Neural cell (in vitro differentiated cells): ENCODE results near the gene NCBP3. TPM values are rescaled to one million over a fixed set of nuclear protein-coding genes. Genes with fewer than 3 reads are reported as not detected.

Experiments used
- H2AFZ ChIP-seq: fragments of 200-600, 300-800 bp; sonication (generic), shearing (Covaris generic); 2 replicates; pipeline ENCODE4 v1.6.0; 2014; ENCODE audit warnings: low read depth, mild to moderate bottlenecking, antibody characterized with exemption, low read length, moderate library complexity
- H3F3A ChIP-seq: fragments of 200-600 bp; shearing (Covaris generic); 2 replicates; pipeline ENCODE4 v1.6.1; 2016; ENCODE audit warnings: mild to moderate bottlenecking, moderate library complexity, mixed read lengths, antibody characterized with exemption, low read length; ENCODE audit not compliant: insufficient read depth, poor library complexity, severe bottlenecking
- H3K27ac ChIP-seq: fragments of 200-600, 300-800 bp; sonication (generic), shearing (Covaris generic); 2 replicates; pipeline ENCODE4 v1.5.1; 2014; ENCODE audit warnings: mild to moderate bottlenecking, low read length, moderate library complexity
- H3K27me3 ChIP-seq: fragments of 300-800, 200-600 bp; sonication (generic), shearing (Covaris generic); 2 replicates; pipeline ENCODE4 v1.6.0; 2014; ENCODE audit warnings: mild to moderate bottlenecking, low read depth, low read length, moderate library complexity; ENCODE audit not compliant: insufficient read depth
- H3K36me3 ChIP-seq: fragments of 300-800, 200-600 bp; sonication (generic), shearing (Covaris generic); 2 replicates; pipeline ENCODE4 v1.5.1; 2014; ENCODE audit warnings: mild to moderate bottlenecking, antibody characterized with exemption, low read length, moderate library complexity; ENCODE audit not compliant: insufficient read depth
- H3K4me2 ChIP-seq: fragments of 300-800, 200-600 bp; sonication (generic), shearing (Covaris generic); 2 replicates; pipeline ENCODE4 v1.6.0; 2014; ENCODE audit warnings: mild to moderate bottlenecking, low read length
- H3K4me3 ChIP-seq: fragments of 300-800, 200-600 bp; sonication (generic), shearing (Covaris generic); 2 replicates; pipeline ENCODE4 v1.5.1; 2014; ENCODE audit warnings: mild to moderate bottlenecking, low read length, moderate library complexity
- H3K79me2 ChIP-seq: fragments of 200-600 bp; shearing (Covaris generic); replicated peaks from 2 replicates; pipeline ENCODE4 v1.6.0; 2014; ENCODE audit warnings: mild to moderate bottlenecking, low read length, moderate library complexity; ENCODE audit not compliant: insufficient read depth
- H3K9ac ChIP-seq: fragments of 300-800, 200-600 bp; sonication (generic), shearing (Covaris generic); 2 replicates; pipeline ENCODE4 v1.6.1; 2016; ENCODE audit warnings: mild to moderate bottlenecking, low read length, mixed read lengths
- H3K9me2 ChIP-seq: fragments of 200-600 bp; shearing (Covaris generic); 2 replicates; pipeline ENCODE4 v1.6.1; 2016; ENCODE audit warnings: mild to moderate bottlenecking, low read length, mixed read lengths; ENCODE audit not compliant: insufficient read depth
- H3K9me3 ChIP-seq: fragments of 200-600, 300-800 bp; sonication (generic), shearing (Covaris generic); 2 replicates; pipeline ENCODE4 v1.6.1; 2016; ENCODE audit warnings: mild to moderate bottlenecking, mixed run types, low read length, moderate library complexity, mixed read lengths
- H4K20me1 ChIP-seq: fragments of 200-600 bp; shearing (Covaris generic); 2 replicates; pipeline ENCODE4 v1.6.1; 2016; ENCODE audit warnings: mild to moderate bottlenecking, mixed run types; ENCODE audit not compliant: insufficient read depth
- CTCF ChIP-seq: fragments of 450-650 bp; IDR thresholded peaks from 2 replicates; pipeline ENCODE4 v1.5.1; 2014; ENCODE audit warnings: antibody characterized with exemption, mild to moderate bottlenecking, moderate library complexity; ENCODE audit not compliant: poor library complexity, severe bottlenecking
- EP300 ChIP-seq: fragments of 450-650 bp; conservative IDR thresholded peaks from 2 replicates; pipeline ENCODE4 v1.6.1; 2014; ENCODE audit warnings: antibody characterized with exemption, mild to moderate bottlenecking, moderate library complexity; ENCODE audit not compliant: poor library complexity, severe bottlenecking
- EZH2 ChIP-seq: fragments of 200-600, 300-800 bp; shearing (Covaris generic), sonication (generic); IDR thresholded peaks from 2 replicates; pipeline ENCODE4 v1.6.1; 2014; ENCODE audit warnings: antibody characterized with exemption, low read length, borderline replicate concordance, mild to moderate bottlenecking; ENCODE audit not compliant: insufficient read depth, poor library complexity, severe bottlenecking
- MXI1 ChIP-seq: fragments of 450-650 bp; conservative IDR thresholded peaks from 2 replicates; pipeline ENCODE4 v1.6.1; 2014; ENCODE audit warnings: antibody characterized with exemption, mild to moderate bottlenecking; ENCODE audit not compliant: poor library complexity, severe bottlenecking
- POLR2AphosphoS5 ChIP-seq: IDR thresholded peaks from 2 replicates; pipeline ENCODE4 v1.6.1; 2012
- RAD21 ChIP-seq: fragments of 450-650 bp; conservative IDR thresholded peaks from 2 replicates; pipeline ENCODE4 v1.6.1; 2014; ENCODE audit warnings: antibody characterized with exemption, mild to moderate bottlenecking, moderate library complexity
- REST ChIP-seq: IDR thresholded peaks from 2 replicates; pipeline ENCODE4 v1.6.1; 2012; ENCODE audit warnings: borderline replicate concordance
- SMC3 ChIP-seq: fragments of 450-650 bp; conservative IDR thresholded peaks from 2 replicates; pipeline ENCODE4 v1.6.1; 2014; ENCODE audit warnings: antibody characterized with exemption, mild to moderate bottlenecking, moderate library complexity; ENCODE audit not compliant: poor library complexity
- TAF1 ChIP-seq: IDR thresholded peaks from 2 replicates; pipeline ENCODE4 v1.6.1; 2012; ENCODE audit warnings: low read depth
- polyA plus RNA-seq: library from polyadenylated mRNA; depleted of rRNA; stranded (reverse); fragments of >200 nt; gene quantifications from 2 replicates; pipeline ENCODE4 v1.2.3, GENCODE V29; 2014

NCBP3 gene
- polyA plus RNA-seq, 1 donor from 2014 or later: 132 TPM

GRCh38 chr17:3805581-3805980, 40.5 kb downstream of the NCBP3 start:
- H3K9me2 ChIP-seq: no peaks in the 10 kb centered on the region
- no peak for TF ChIP-seq RAD21
- TF ChIP-seq TAF1: no peak
- no peak for TF ChIP-seq SMC3
- no peak for TF ChIP-seq POLR2AphosphoS5
- no peak for TF ChIP-seq EP300
- no peak for TF ChIP-seq REST
- no peak for TF ChIP-seq MXI1
- TF ChIP-seq EZH2: no peak
- TF ChIP-seq CTCF: no peak
- H3K9ac ChIP-seq: no peak overlapping the region
- no peak overlapping the region for H3K27ac ChIP-seq
- no peaks in the 10 kb centered on the region for H3K79me2 ChIP-seq
- no peak overlapping the region for H3K4me3 ChIP-seq
- H3K36me3 ChIP-seq: no peaks in the 10 kb centered on the region
- H3F3A ChIP-seq: no peaks in the 10 kb centered on the region
- H3K4me2 ChIP-seq: no peak overlapping the region
- H4K20me1 ChIP-seq: no peaks in the 10 kb centered on the region
- H3K27me3 ChIP-seq: no peaks in the 10 kb centered on the region
- H3K9me3 ChIP-seq: no peaks in the 10 kb centered on the region
- H2AFZ ChIP-seq: no peak overlapping the region

GRCh38 chr17:3804503-3804931, 41.5 kb downstream of the NCBP3 start:
- H3K79me2 ChIP-seq: no peaks in the 10 kb centered on the region
- no peak overlapping the region for H3K4me2 ChIP-seq
- TF ChIP-seq POLR2AphosphoS5 (no peak), MXI1 (no peak), REST (no peak), TAF1 (no peak), SMC3 (no peak), EP300 (no peak), RAD21 (no peak), EZH2 (no peak), CTCF (no peak)
- H3K27ac ChIP-seq: no peak overlapping the region
- H3K9me2 ChIP-seq: no peaks in the 10 kb centered on the region
- H3K36me3 ChIP-seq: no peaks in the 10 kb centered on the region
- no peak overlapping the region for H2AFZ ChIP-seq
- no peaks in the 10 kb centered on the region for H4K20me1 ChIP-seq
- no peaks in the 10 kb centered on the region for H3F3A ChIP-seq
- no peak overlapping the region for H3K4me3 ChIP-seq
- no peak overlapping the region for H3K9ac ChIP-seq
- H3K27me3 ChIP-seq: no peaks in the 10 kb centered on the region
- H3K9me3 ChIP-seq: no peaks in the 10 kb centered on the region
